ENCODE data around the gene SSTR3.

GRCh38 chr22:37244922-37245722 lies 32.8 kb upstream of the SSTR3 start:
- TF ChIP-seq CTCF (IDR thresholded peaks at IDR 0.05): no peak
- TF ChIP-seq POLR2A (IDR thresholded peaks at IDR 0.05): no peak
- TF ChIP-seq EP300 (IDR thresholded peaks at IDR 0.05): no peak

Measured in ovary (tissue), 3 donors.